HG02759 (cell line): Measurements from ENCODE around the gene ABHD10.

Source experiments
- ATAC-seq: cut with Tn5 transposase; IDR thresholded peaks from one replicate; pipeline ENCODE4 v1.9.1; 2021; ENCODE audit warnings: mild to moderate bottlenecking, moderate library complexity; ENCODE audit not compliant: unreplicated experiment

Gene ABHD10

GRCh38 chr3:111963424-111963823 is 15.4 kb upstream of the ABHD10 start:
- no peak for ATAC-seq

GRCh38 chr3:111965484-111965883 is 13.3 kb upstream of the ABHD10 start:
- no peak for ATAC-seq

- ATAC-seq: no peak
Measured at GRCh38 chr3:111967068-111967467, 11.8 kb upstream of the ABHD10 start.

- ATAC-seq: peak; percentile 98
Measured at GRCh38 chr3:111967651-111968274, 11.1 kb upstream of the ABHD10 start.

GRCh38 chr3:111968319-111969054 is 10.3 kb upstream of the ABHD10 start:
- no peak for ATAC-seq

- no peak for ATAC-seq
Measured at GRCh38 chr3:111970376-111970775, 8.4 kb upstream of the ABHD10 start.

GRCh38 chr3:111971533-111972130 is 7.2 kb upstream of the ABHD10 start:
- ATAC-seq: no peak

GRCh38 chr3:111972891-111973290 is 5.9 kb upstream of the ABHD10 start:
- no peak for ATAC-seq

GRCh38 chr3:111975131-111975530 is 3.7 kb upstream of the ABHD10 start:
- no peak for ATAC-seq

- ATAC-seq: no peak
Measured at GRCh38 chr3:111976254-111976653, 2.6 kb upstream of the ABHD10 start.

- ATAC-seq: peak; percentile 29
Measured at GRCh38 chr3:111979434-111980038, 710 bp downstream of the ABHD10 start.

GRCh38 chr3:111980716-111981456 is 2.1 kb downstream of the ABHD10 start:
- no peak for ATAC-seq

- ATAC-seq: no peak
Measured at GRCh38 chr3:111981457-111981763, 2.6 kb downstream of the ABHD10 start.

GRCh38 chr3:111984636-111985298 is 5.9 kb downstream of the ABHD10 start:
- no peak for ATAC-seq

GRCh38 chr3:111986800-111987199 is 8.0 kb downstream of the ABHD10 start:
- no peak for ATAC-seq

- peak; percentile 95 for ATAC-seq
Measured at GRCh38 chr3:111989061-111989678, 10.3 kb downstream of the ABHD10 start.

GRCh38 chr3:111993038-111993437 is 14.2 kb downstream of the ABHD10 start:
- no peak for ATAC-seq

GRCh38 chr3:111998636-111999483 is 20.0 kb downstream of the ABHD10 start, which contains the start of gene TAGLN3:
TAGLN3 (plus strand) TSS chr3:111998922; CDS start chr3:111999423, 501 bp downstream.
- peak; percentile 63 for ATAC-seq
